ENCODE results near the gene HNRNPU. TPM values are rescaled to one million over a fixed set of nuclear protein-coding genes. Genes with fewer than 3 reads are reported as not detected.

Gene HNRNPU
- total RNA-seq, 1 donor from 2014 or later, result 589 TPM

GRCh38 chr1:244802556-244803239, 61.6 kb downstream of the HNRNPU start:
- peaks cover 2% of the 10 kb centered on the region for H3K4me1 Mint-ChIP-seq (ENCODE audit: low read depth)

GRCh38 chr1:244802041-244802440, 62.3 kb downstream of the HNRNPU start:
- no peaks in the 10 kb centered on the region for H3K36me3 Mint-ChIP-seq (ENCODE audit: low read depth)
- H3K27ac Mint-ChIP-seq, result no peak overlapping the region
- no peaks in the 10 kb centered on the region for H3K9me3 Mint-ChIP-seq
- peaks cover 2% of the 10 kb centered on the region for H3K4me1 Mint-ChIP-seq (ENCODE audit: low read depth)
- intact Hi-C loops (cut with micrococcal nuclease), result no loop called here
- peaks cover 2% of the 10 kb centered on the region for H3K27me3 Mint-ChIP-seq (ENCODE audit: low read depth)
- DNase-seq (ENCODE audit: low spot score), result no peak
- no peak overlapping the region for H3K4me3 Mint-ChIP-seq (ENCODE audit: low read depth)

More at GRCh38 chr1:244802556-244803239, 61.6 kb downstream of the HNRNPU start:
- H3K4me3 Mint-ChIP-seq (ENCODE audit: low read depth), result no peak overlapping the region
- no peak overlapping the region for H3K27ac Mint-ChIP-seq
- DNase-seq (ENCODE audit: low spot score), result no peak
- intact Hi-C loops (cut with micrococcal nuclease), result no loop called here
- H3K9me3 Mint-ChIP-seq, result no peaks in the 10 kb centered on the region
- H3K27me3 Mint-ChIP-seq (ENCODE audit: low read depth), result peaks cover 2% of the 10 kb centered on the region
- H3K36me3 Mint-ChIP-seq (ENCODE audit: low read depth), result no peaks in the 10 kb centered on the region

GRCh38 chr1:244801246-244801645, 63.1 kb downstream of the HNRNPU start:
- no peaks in the 10 kb centered on the region for H3K36me3 Mint-ChIP-seq (ENCODE audit: low read depth)
- no peak overlapping the region for H3K4me3 Mint-ChIP-seq (ENCODE audit: low read depth)
- peak; percentile 14 for DNase-seq (ENCODE audit: low spot score)
- H3K9me3 Mint-ChIP-seq, result no peaks in the 10 kb centered on the region
- intact Hi-C loops (cut with micrococcal nuclease), result loop anchor here (1.0 kb wide), 1 partner anchor 241 kb away; no protein-coding TSS in a partner anchor
- peaks cover 2% of the 10 kb centered on the region for H3K4me1 Mint-ChIP-seq (ENCODE audit: low read depth)
- no peak overlapping the region for H3K27ac Mint-ChIP-seq
- peaks cover 2% of the 10 kb centered on the region for H3K27me3 Mint-ChIP-seq (ENCODE audit: low read depth)

- no peaks in the 10 kb centered on the region for H3K9me3 Mint-ChIP-seq
- DNase-seq (ENCODE audit: low spot score), result no peak
- no peak overlapping the region for H3K4me3 Mint-ChIP-seq (ENCODE audit: low read depth)
- H3K27ac Mint-ChIP-seq, result no peak overlapping the region
- H3K4me1 Mint-ChIP-seq (ENCODE audit: low read depth), result peaks cover 2% of the 10 kb centered on the region
- peaks cover 2% of the 10 kb centered on the region for H3K27me3 Mint-ChIP-seq (ENCODE audit: low read depth)
- no peaks in the 10 kb centered on the region for H3K36me3 Mint-ChIP-seq (ENCODE audit: low read depth)
- intact Hi-C loops (cut with micrococcal nuclease), result loop anchor here (1.0 kb wide), 1 partner anchor 241 kb away; no protein-coding TSS in a partner anchor
These were observed 63.5 kb downstream of the HNRNPU start for GRCh38 chr1:244800821-244801220.

Other genes with a start within 250 kb of the HNRNPU start
- 27.4 TPM in 2 replicates for gene DESI2, start 211.4 kb downstream of the HNRNPU start, total RNA-seq
- gene COX20, start 28.9 kb downstream of the HNRNPU start, total RNA-seq, result 27.1 and 33.2 TPM in 2 replicates

Data from activated T-helper 2 cell treated with anti-CD3 and anti-CD28 coated beads, Interferon-gamma antibody, Interleukin-2, Interleukin-4, amounts not matched to agents 10 μg/mL and 5 μg/mL and 100 μg/mL, durations not matched to agents 14 hours and 24 hours and 36 hours (primary cell).